H1 (cell line): ENCODE results near the gene DYNLT2B. TPM values are rescaled to one million over a fixed set of nuclear protein-coding genes. Genes with fewer than 3 reads are reported as not detected.
A peak's percentile ranks its signal among the peaks of the same experiment; 100 is the strongest.

Experiments
- CHD1 ChIP-seq: IDR thresholded peaks from 2 replicates; pipeline ENCODE4 v1.6.1; 2012; ENCODE audit warnings: low read depth, low read length, improper control_type of control experiment
- CHD2 ChIP-seq: IDR thresholded peaks from 2 replicates; pipeline ENCODE4 v1.6.1; 2012; ENCODE audit warnings: low read length, improper control_type of control experiment
- CTCF ChIP-seq, 3 experiments: IDR thresholded peaks; 1 replicate in 2 of 3; 2 replicates in 1 of 3; pipeline versions ENCODE4 v1.5.1 to v1.6.1; 2011; ENCODE audit warnings: low read length in 3 of 3, mild to moderate bottlenecking in 3 of 3, inconsistent platforms in 2 of 3, low read depth in 1 of 3, moderate library complexity in 1 of 3; ENCODE audit not compliant: insufficient read depth in 1 of 3; ENCODE audit errors: control extremely low read depth in 1 of 3
- HDAC6 ChIP-seq: IDR thresholded peaks from one replicate; pipeline ENCODE4 v1.7.1; 2012; ENCODE audit warnings: low read depth, mild to moderate bottlenecking, inconsistent platforms, low read length, moderate library complexity
- MAFK ChIP-seq: IDR thresholded peaks from 2 replicates; pipeline ENCODE4 v1.6.1; 2012; ENCODE audit warnings: low read depth, mild to moderate bottlenecking, improper control_type of control experiment, low read length
- polyA plus RNA-seq, 7 experiments: library from polyadenylated mRNA; depleted of rRNA in 3 of 7; stranded (reverse) in 5 of 7; unstranded in 2 of 7; fragments of >200 nt in 5 of 7; fragments of 200-250 nt in 2 of 7; gene quantifications; 1 replicate in 5 of 7; 2 replicates in 1 of 7; 4 replicates in 1 of 7; pipeline versions ENCODE4 v1.2.1 to v1.2.3, GENCODE V29; 2011 to 2013; ENCODE audit warnings: missing spikeins in 2 of 7, mixed read lengths in 2 of 7
- total RNA-seq: library from RNA; stranded (reverse); fragmentation: NEBNext Ultra II Directional; extraction: Animal tissue kit (Norgen Biotek cat#: 25700); gene quantifications from 2 replicates; pipeline ENCODE4 v1.2.1, GENCODE V29; 2021

DYNLT2B gene
- total and polyA plus RNA-seq, 2 of the 8 experiments (the other 6 are each of a cell fraction or from before 2014, with no cell fraction given), result 10.9 to 22.2 TPM

- TF ChIP-seq CHD1 (no peak), MAFK (no peak), CHD2 (0 out of 2 replicates have a peak, but pooled peaks have one; percentile 17), CTCF (IDR thresholded peaks at IDR 0.05; ENCODE audit: control extremely low read depth in 1 of 3, insufficient read depth in 1 of 3, low read depth in 1 of 3, low read length in 3 of 3) (no peak), HDAC6 (no peak)
These were observed at the start of gene DYNLT2B (continued) for GRCh38 chr3:196317687-196318467.
